Thoracic aorta (tissue), 2 donors: ENCODE results near the gene PLGLB2. TPM values are rescaled to one million over a fixed set of nuclear protein-coding genes. Genes with fewer than 3 reads are reported as not detected.
"Not testable (repeated sequence)": the region's sequence is repeated elsewhere in the genome, so short reads cannot be mapped to it uniquely, and the experiment has no call there.

ENCODE experiments used
- ATAC-seq: fragments of 150-250 bp; one replicate; pipeline ENCODE4 v1.8.0; 2017; ENCODE audit warnings: low read depth; ENCODE audit not compliant: insufficient number of reproducible peaks, low FRiP score
- DNase-seq: peaks from one replicate; pipeline ENCODE4 v3.0.0-alpha.2; 2020; ENCODE audit warnings: low spot score
- H3K27ac ChIP-seq, 2 donors: fragments of 200-600 bp; sonication (generic); 1 replicate in 1 of 2; 2 replicates in 1 of 2; pipeline ENCODE4 v1.5.1; 2016; ENCODE audit warnings: mild to moderate bottlenecking in 2 of 2, moderate library complexity in 2 of 2
- H3K27me3 ChIP-seq: fragments of 200-600 bp; sonication (generic); replicated peaks from 2 replicates; pipeline ENCODE4 v1.6.0; 2016; ENCODE audit warnings: mild to moderate bottlenecking; ENCODE audit not compliant: insufficient read depth
- H3K36me3 ChIP-seq: fragments of 200-600 bp; sonication (generic); one replicate; pipeline ENCODE4 v1.5.1; 2016
- H3K4me1 ChIP-seq, 2 donors: fragments of 200-600 bp; sonication (generic); 1 replicate in 1 of 2; 2 replicates in 1 of 2; pipeline versions ENCODE4 v1.5.1 to v1.6.0; 2016; ENCODE audit warnings: low read depth in 2 of 2, mild to moderate bottlenecking in 1 of 2; ENCODE audit not compliant: control insufficient read depth in 1 of 2
- H3K4me3 ChIP-seq: fragments of 200-600 bp; sonication (generic); 2 replicates; pipeline ENCODE4 v1.5.1; 2016; ENCODE audit warnings: mild to moderate bottlenecking
- H3K9me3 ChIP-seq: fragments of 200-600 bp; sonication (generic); 2 replicates; pipeline ENCODE4 v1.5.1; 2016
- total RNA-seq, 2 donors: library from RNA; depleted of rRNA; stranded (reverse); fragments of >200 nt; gene quantifications; one replicate each; pipeline versions ENCODE4 v1.1.0 to v1.2.3, GENCODE V29; 2016

PLGLB2 gene
- total RNA-seq, result 1 to 10 TPM in 1 of 2 donors, not detected in 1; 4.9 TPM

GRCh38 chr2:87747791-87748190 lies at the start of gene PLGLB2:
Gene PLGLB2 (plus strand): TSS chr2:87748087. CDS start chr2:87748154, 67 bp downstream.
- not testable (repeated sequence) for H3K27ac ChIP-seq, H3K36me3 ChIP-seq, H3K4me1 ChIP-seq, H3K9me3 ChIP-seq, H3K4me3 ChIP-seq, DNase-seq, H3K27me3 ChIP-seq, ATAC-seq

- not testable (repeated sequence) for H3K27me3 ChIP-seq, H3K9me3 ChIP-seq, H3K4me3 ChIP-seq, H3K27ac ChIP-seq, H3K4me1 ChIP-seq, H3K36me3 ChIP-seq, DNase-seq, ATAC-seq
These were observed 43.1 kb upstream of the PLGLB2 start for GRCh38 chr2:87704572-87705323.

- not testable (repeated sequence) for ATAC-seq, H3K4me1 ChIP-seq, DNase-seq, H3K27me3 ChIP-seq, H3K27ac ChIP-seq, H3K4me3 ChIP-seq, H3K9me3 ChIP-seq, H3K36me3 ChIP-seq
These were observed 39.5 kb upstream of the PLGLB2 start for GRCh38 chr2:87708368-87708767.

GRCh38 chr2:87727940-87728599 lies 19.8 kb upstream of the PLGLB2 start:
- not testable (repeated sequence) for ATAC-seq, H3K27ac ChIP-seq, DNase-seq, H3K4me1 ChIP-seq, H3K9me3 ChIP-seq, H3K27me3 ChIP-seq, H3K4me3 ChIP-seq, H3K36me3 ChIP-seq

- not testable (repeated sequence) for H3K36me3 ChIP-seq, H3K4me3 ChIP-seq, H3K9me3 ChIP-seq, H3K4me1 ChIP-seq, DNase-seq, ATAC-seq, H3K27me3 ChIP-seq, H3K27ac ChIP-seq
These were observed 7.0 kb upstream of the PLGLB2 start for GRCh38 chr2:87740928-87741327.

GRCh38 chr2:87742393-87743108 lies 5.3 kb upstream of the PLGLB2 start:
- DNase-seq, ATAC-seq, H3K27ac ChIP-seq, H3K9me3 ChIP-seq, H3K36me3 ChIP-seq, H3K27me3 ChIP-seq, H3K4me3 ChIP-seq, H3K4me1 ChIP-seq: not testable (repeated sequence)

GRCh38 chr2:87743638-87744037 lies 4.2 kb upstream of the PLGLB2 start:
- not testable (repeated sequence) for H3K4me1 ChIP-seq, H3K27ac ChIP-seq, H3K9me3 ChIP-seq, ATAC-seq, H3K4me3 ChIP-seq, H3K27me3 ChIP-seq, H3K36me3 ChIP-seq, DNase-seq

GRCh38 chr2:87745353-87745951 lies 2.4 kb upstream of the PLGLB2 start:
- not testable (repeated sequence) for ATAC-seq, H3K9me3 ChIP-seq, H3K4me3 ChIP-seq, H3K4me1 ChIP-seq, H3K27ac ChIP-seq, H3K27me3 ChIP-seq, H3K36me3 ChIP-seq, DNase-seq

GRCh38 chr2:87748524-87748923 lies 637 bp downstream of the PLGLB2 start:
- not testable (repeated sequence) for DNase-seq, H3K4me3 ChIP-seq, H3K4me1 ChIP-seq, H3K36me3 ChIP-seq, H3K27me3 ChIP-seq, H3K27ac ChIP-seq, ATAC-seq, H3K9me3 ChIP-seq

GRCh38 chr2:87750560-87750959 lies 2.7 kb downstream of the PLGLB2 start:
- not testable (repeated sequence) for H3K4me3 ChIP-seq, H3K27ac ChIP-seq, DNase-seq, H3K4me1 ChIP-seq, H3K9me3 ChIP-seq, H3K27me3 ChIP-seq, H3K36me3 ChIP-seq, ATAC-seq

GRCh38 chr2:87754759-87755158 lies 6.9 kb downstream of the PLGLB2 start:
- not testable (repeated sequence) for ATAC-seq, H3K27ac ChIP-seq, H3K36me3 ChIP-seq, H3K4me3 ChIP-seq, DNase-seq, H3K27me3 ChIP-seq, H3K9me3 ChIP-seq, H3K4me1 ChIP-seq
